GM12891 (cell line): Measurements from ENCODE around the gene TWIST1.

Source experiments
- POLR2A ChIP-seq: IDR thresholded peaks from 2 replicates; pipeline ENCODE4 v1.6.1; 2011; ENCODE audit warnings: low read depth, low read length, control low read depth
- POLR2AphosphoS5 ChIP-seq: IDR thresholded peaks from 2 replicates; pipeline ENCODE4 v1.6.1; 2011; ENCODE audit warnings: low read depth, low read length, control low read depth
- TAF1 ChIP-seq: IDR thresholded peaks from 2 replicates; pipeline ENCODE4 v1.6.1; 2011; ENCODE audit warnings: low read depth, low read length, control low read depth

DNA sequence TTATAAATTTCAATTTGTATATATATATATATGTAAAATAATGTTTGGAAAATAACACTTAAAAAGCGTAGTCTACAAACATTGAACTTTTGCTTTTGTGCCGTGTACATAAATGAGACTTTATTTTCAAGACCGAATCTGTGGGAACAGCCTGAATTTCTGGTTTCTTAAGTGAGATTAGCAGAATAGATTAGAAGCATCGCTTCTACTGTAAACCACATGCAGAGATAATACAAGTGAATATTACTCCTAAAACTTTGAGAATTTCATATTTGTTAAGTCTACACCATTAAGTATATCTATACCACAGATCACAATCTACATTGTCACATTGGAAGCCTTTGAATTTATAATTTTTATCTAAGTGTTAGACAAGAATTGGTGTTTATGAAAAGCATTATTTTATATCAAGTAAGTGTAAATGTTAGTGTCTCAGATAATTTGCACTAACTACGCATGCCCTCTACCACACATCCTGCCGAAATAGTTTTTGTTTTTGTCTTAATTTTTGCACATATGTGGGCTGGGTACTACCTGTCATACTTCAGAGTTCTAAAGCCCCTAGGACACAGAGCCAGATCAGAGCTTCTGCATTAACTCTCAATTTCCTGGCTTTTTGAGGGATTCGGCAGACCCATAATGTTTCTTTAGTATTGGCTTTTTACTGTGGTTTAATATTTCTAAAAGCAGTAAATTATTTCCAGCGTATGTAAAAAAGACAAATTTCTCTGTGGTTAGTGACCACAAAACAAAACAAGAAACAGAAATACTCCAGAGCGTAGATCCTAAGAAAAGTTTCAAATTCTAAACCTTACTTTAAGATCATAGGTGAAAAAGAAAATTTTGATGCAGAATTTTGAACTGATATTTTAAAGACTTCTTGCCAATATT, 20.0 kb downstream of the TWIST1 start:
- TF ChIP-seq POLR2A (no peak), POLR2AphosphoS5 (no peak), TAF1 (no peak)
